Cardiac fibroblast (primary cell): ENCODE results near the gene WRAP53.

Source experiments
- DNase-seq, 2 donors: peaks; one replicate each; pipeline versions ENCODE4 v3.0.0 to v3.0.0-alpha.2; 2010; ENCODE audit warnings: low read depth in 2 of 2
- H3K4me3 ChIP-seq, 2 donors: replicated peaks in 1 of 2; 1 replicate in 1 of 2; 2 replicates in 1 of 2; pipeline ENCODE4 v1.5.1; 2011; ENCODE audit warnings: low read depth in 2 of 2, low read length in 2 of 2, mild to moderate bottlenecking in 2 of 2, moderate library complexity in 1 of 2
- TF ChIP-seq, protein P1 (sequence below): IDR thresholded peaks from one replicate; pipeline ENCODE4 v1.5.1; 2011; ENCODE audit warnings: low read depth, mild to moderate bottlenecking, low read length, inconsistent platforms

The WRAP53 gene

DNA sequence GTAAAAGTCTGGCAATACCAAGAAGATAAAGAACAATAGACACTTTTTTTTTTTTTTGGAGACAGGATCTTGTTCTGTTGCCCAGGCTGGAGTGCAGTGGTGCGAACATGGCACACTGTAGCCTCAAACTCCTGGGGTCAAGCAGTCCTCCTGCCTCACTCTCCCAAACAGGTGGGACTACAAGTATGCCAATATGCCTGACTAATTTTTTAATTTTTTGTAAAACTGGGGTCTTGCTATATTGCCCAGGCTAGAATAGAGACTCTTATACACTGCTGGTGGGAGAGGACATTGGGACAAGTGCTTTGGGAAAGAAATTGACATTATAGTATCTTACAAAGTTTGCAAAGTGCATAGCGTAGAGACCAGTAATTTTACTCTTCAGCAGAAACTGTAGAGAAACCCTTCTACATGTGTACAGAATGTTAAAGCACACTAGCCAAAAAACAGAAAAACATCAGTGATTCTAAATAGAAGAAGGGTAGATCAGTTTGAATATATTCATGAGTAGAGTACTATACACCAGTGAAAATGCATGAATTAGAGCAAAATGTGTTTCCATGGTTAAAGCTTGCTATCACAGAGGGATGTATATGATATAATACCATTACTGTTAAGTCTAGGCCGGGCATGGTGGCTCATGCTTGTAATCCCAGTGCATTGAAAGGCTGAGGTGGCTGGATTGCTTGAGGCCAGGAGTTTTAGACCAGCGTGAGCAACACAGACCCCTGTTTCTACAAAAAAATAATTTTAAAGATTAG lies 9.7 kb downstream of the WRAP53 start:
- no peak for DNase-seq
- TF ChIP-seq, protein P1, sequence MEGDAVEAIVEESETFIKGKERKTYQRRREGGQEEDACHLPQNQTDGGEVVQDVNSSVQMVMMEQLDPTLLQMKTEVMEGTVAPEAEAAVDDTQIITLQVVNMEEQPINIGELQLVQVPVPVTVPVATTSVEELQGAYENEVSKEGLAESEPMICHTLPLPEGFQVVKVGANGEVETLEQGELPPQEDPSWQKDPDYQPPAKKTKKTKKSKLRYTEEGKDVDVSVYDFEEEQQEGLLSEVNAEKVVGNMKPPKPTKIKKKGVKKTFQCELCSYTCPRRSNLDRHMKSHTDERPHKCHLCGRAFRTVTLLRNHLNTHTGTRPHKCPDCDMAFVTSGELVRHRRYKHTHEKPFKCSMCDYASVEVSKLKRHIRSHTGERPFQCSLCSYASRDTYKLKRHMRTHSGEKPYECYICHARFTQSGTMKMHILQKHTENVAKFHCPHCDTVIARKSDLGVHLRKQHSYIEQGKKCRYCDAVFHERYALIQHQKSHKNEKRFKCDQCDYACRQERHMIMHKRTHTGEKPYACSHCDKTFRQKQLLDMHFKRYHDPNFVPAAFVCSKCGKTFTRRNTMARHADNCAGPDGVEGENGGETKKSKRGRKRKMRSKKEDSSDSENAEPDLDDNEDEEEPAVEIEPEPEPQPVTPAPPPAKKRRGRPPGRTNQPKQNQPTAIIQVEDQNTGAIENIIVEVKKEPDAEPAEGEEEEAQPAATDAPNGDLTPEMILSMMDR: no peak
- H3K4me3 ChIP-seq: no peak overlapping the region

DNA sequence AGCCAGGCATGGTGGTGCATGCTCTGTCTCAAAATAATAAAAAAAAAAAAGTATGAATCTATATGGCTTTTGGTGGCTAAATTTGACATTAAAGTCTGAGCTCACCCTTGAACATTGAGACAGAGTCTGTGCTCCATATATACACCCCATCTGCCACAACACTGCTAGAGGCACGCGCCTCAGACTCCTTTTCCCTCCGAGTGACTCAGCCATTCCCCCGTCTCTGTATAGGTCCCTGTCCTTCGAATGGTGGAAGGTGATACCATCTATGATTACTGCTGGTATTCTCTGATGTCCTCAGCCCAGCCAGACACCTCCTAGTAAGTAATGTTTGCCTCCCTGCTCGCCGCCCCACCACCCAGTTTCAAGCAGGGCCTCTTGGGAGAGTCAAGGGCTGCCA lies 12.2 kb downstream of the WRAP53 start:
- DNase-seq: no peak
- TF ChIP-seq, protein P1: no peak

DNA sequence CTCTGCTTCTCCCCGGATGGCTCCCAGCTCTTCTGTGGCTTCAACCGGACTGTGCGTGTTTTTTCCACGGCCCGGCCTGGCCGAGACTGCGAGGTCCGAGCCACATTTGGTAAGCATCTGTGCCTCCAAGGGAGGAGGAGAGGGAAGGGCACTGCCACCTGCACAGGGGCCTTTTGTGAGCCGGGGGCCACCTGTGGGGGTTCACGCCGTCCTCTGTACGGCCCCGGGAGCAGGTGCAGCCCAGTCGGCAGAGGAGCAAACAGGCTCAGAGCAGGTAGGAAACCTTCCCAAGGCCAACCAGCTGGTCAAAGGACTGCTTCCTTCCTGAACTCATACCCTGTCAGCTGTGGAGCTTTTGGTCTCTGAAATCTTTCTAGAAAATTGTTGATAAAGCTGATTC lies 13.4 kb downstream of the WRAP53 start:
- TF ChIP-seq, protein P1: no peak
- no peak overlapping the region for H3K4me3 ChIP-seq
- DNase-seq: no peak

More for the DNA sequence above, 12.2 kb downstream of the WRAP53 start:
- no peak overlapping the region for H3K4me3 ChIP-seq

DNA sequence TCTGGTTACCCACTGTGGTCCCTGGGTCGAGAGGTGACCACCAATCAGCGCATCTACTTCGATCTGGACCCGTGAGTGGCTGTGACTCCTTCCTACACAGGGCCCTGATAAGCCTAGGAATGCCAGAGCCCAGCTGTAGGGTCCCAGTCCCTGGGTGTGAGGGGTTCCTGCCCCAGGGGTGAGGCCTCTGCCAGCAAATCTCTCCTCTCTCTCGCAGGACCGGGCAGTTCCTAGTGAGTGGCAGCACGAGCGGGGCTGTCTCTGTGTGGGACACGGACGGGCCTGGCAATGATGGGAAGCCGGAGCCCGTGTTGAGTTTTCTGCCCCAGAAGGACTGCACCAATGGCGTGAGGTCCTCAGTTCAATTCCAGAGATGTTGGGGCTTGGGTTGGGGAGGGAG lies 14.5 kb downstream of the WRAP53 start:
- TF ChIP-seq, protein P1: no peak
- H3K4me3 ChIP-seq: no peak overlapping the region
- no peak for DNase-seq

DNA sequence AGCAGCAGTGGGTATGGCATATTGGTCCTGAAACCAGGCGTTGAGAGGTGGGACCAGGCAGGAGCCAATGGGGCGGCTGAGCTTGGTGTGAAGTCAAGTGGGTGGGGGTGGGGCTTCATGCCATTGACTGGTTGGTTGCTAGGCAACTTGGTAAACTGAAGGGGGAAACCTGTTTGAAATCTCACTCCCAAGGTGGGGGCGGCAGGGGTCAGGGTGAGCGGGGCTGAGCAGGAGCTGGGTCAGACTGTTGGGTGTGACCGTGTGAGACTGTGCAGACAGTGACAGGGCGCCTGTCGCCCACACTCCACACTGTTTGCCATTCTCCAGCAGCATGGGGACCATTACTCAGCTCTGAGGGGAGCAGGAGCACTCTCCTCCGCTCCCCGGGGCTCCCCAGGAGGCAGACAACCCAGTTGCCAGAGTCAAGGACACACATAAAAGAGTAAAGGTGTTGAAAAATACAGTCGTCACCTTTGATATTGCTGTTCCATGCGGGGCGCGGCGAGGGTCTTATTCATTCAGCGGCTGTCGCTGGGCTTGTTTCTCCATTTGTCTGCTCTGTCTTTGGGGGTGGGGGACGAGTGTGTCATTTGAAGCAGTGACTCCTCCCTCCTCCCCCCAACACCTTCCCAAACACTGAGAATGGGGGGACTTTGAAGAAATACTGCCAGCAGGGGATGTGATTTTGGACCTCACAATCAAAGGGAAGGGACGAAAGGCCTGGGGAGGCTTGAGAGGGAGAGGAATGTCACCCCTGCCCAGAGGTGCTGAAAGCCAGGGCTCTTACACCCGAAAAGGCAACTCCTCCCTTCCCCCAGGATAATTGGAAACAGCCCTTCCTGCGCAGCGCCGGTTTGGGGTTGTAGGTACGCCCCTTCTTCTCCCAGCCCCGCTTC lies 15.6 kb downstream of the WRAP53 start:
- DNase-seq: peak; percentile 33 to 70
- TF ChIP-seq, protein P1: no peak
- no peak overlapping the region for H3K4me3 ChIP-seq

DNA sequence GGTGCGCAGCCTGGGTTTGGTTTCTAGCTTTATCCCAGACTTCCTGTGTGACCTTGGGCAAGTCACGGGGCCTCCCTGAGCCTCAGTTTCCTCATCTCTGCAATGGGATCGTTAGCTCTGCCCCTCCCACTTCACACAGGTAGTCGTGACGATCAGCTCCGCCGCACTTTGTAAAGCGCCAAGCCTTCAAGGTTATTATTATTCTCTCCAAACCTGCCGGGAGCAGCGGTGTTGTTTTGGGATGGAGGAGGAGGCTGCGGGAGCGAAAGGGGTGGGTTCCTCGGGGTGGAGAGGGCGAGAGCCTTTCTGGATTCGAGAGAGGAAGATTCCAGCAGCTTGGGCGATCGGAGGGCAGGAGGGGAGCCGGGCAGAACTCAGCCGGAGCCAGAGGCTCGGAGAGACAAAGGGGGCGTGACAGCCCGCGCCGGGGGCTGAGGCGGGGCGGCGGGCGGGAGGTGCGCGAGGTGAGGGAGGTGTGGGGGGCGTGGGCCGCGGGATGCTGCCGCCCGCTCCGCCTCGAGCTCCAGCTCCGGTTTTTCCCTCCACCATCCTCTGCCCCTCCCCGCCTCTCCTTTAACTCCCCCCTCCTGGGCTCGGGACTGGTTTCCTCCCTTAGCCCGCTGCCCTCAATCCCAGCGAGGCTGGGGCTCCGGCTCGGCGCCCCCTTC lies 16.5 kb downstream of the WRAP53 start, which contains the start of gene EFNB3:
Gene EFNB3 (plus strand): TSS at position 602 of the 668 bp plus-strand sequence. CDS start 397 bp downstream, outside the sequence.
- H3K4me3 ChIP-seq: peak within 1 kb of the TSS; percentile 41 to 53
- TF ChIP-seq, protein P1: no peak
- DNase-seq: peak in 1 of 2 donors; percentile 61
